GM12878 (cell line): ENCODE data around the gene CCDC34. TPM values are rescaled to one million over a fixed set of nuclear protein-coding genes. Genes with fewer than 3 reads are reported as not detected.

Experiments
- ATAC-seq: fragments of 200-7000 bp; cut with Tn5 transposase; 3 replicates; pipeline ENCODE4 v1.9.1; 2020; ENCODE audit warnings: mild to moderate bottlenecking, moderate library complexity
- BruUV-seq: library from RNA; stranded (reverse); fragments of 400-500 nt; replicated peaks from 2 replicates; lab custom pipeline; 2021; lab: Mats Ljungman, UMichigan
- CTCF ChIA-PET: fragments of 300-600 bp; sonication (Branson Sonifier 250); formaldehyde crosslinking; extraction: SDS; loops from one replicate; lab custom pipeline; 2021; ENCODE audit warnings: inconsistent platforms; lab: Yijun Ruan, JAX
- POLR2A ChIA-PET: fragments of 350-600 bp; formaldehyde crosslinking; extraction: SDS; loops from one replicate; lab custom pipeline; 2021; ENCODE audit warnings: inconsistent platforms; lab: Charles Lee
- RAD21 ChIA-PET: fragments of 300-600 bp; sonication (Branson Sonifier 250); formaldehyde crosslinking; loops from one replicate; lab custom pipeline; 2023; ENCODE audit warnings: antibody characterized with exemption; ENCODE audit not compliant: unreplicated experiment; lab: Charles Lee
- SMC1A ChIA-PET: fragments of 300-600 bp; sonication (Branson Sonifier 250); formaldehyde crosslinking; loops from one replicate; lab custom pipeline; 2023; ENCODE audit not compliant: unreplicated experiment, uncharacterized antibody; lab: Charles Lee
- DNase-seq: peaks from one replicate; pipeline ENCODE4 v3.0.0-alpha.2; 2011; ENCODE audit warnings: low read depth, low spot score
- FAIRE-seq: peaks from 3 replicates; lab custom pipeline; 2011; peaks lifted over from hg19 to GRCh38; lab: Jason Lieb, UNC
- H2AFZ ChIP-seq: 2 replicates; pipeline ENCODE4 v1.6.0; 2011; ENCODE audit warnings: low read depth, low read length, control low read depth; ENCODE audit not compliant: control insufficient read depth
- H3K27ac ChIP-seq: 2 replicates; pipeline ENCODE4 v1.5.1; 2011; ENCODE audit warnings: control low read depth; ENCODE audit not compliant: control insufficient read depth, insufficient read depth
- H3K27me3 ChIP-seq, 2 experiments: replicated peaks in 1 of 2; 2 replicates each; pipeline versions ENCODE4 v1.6.0 to v1.6.1; 2011; ENCODE audit warnings: low read length in 1 of 2; ENCODE audit not compliant: control insufficient read depth in 2 of 2, insufficient read depth in 2 of 2
- H3K36me3 ChIP-seq, 2 experiments: 2 replicates each; pipeline ENCODE4 v1.5.1; 2011; ENCODE audit warnings: low read length in 1 of 2; ENCODE audit not compliant: control insufficient read depth in 2 of 2, insufficient read depth in 2 of 2
- H3K4me1 ChIP-seq: 2 replicates; pipeline ENCODE4 v1.6.1; 2011; ENCODE audit warnings: mild to moderate bottlenecking, low read length, moderate library complexity, mixed read lengths; ENCODE audit not compliant: control insufficient read depth, insufficient read depth
- H3K4me2 ChIP-seq: 2 replicates; pipeline ENCODE4 v1.6.0; 2011; ENCODE audit warnings: control low read depth; ENCODE audit not compliant: control insufficient read depth, insufficient read depth
- H3K4me3 ChIP-seq: fragments of 200-600 bp; sonication (generic); 2 replicates; pipeline ENCODE4 v1.5.1; 2016
- H3K79me2 ChIP-seq: 2 replicates; pipeline ENCODE4 v1.6.0; 2011; ENCODE audit warnings: low read length; ENCODE audit not compliant: control insufficient read depth, insufficient read depth
- H3K9ac ChIP-seq: 2 replicates; pipeline ENCODE4 v1.8.0; 2011; ENCODE audit warnings: low read length, control low read depth, mixed read lengths; ENCODE audit not compliant: control insufficient read depth, insufficient read depth
- H3K9me3 ChIP-seq: replicated peaks from 3 replicates; pipeline ENCODE4 v1.5.1; 2011; ENCODE audit warnings: mild to moderate bottlenecking, low read length; ENCODE audit not compliant: control insufficient read depth, insufficient read depth
- H4K20me1 ChIP-seq: 2 replicates; pipeline ENCODE4 v1.6.0; 2011; ENCODE audit not compliant: control insufficient read depth, insufficient read depth
- HDAC2 ChIP-seq: fragments of 200-600 bp; sonication (generic); IDR thresholded peaks from 2 replicates; pipeline ENCODE4 v1.6.1; 2017
- NR2C1 ChIP-seq: fragments of 450-650 bp; IDR thresholded peaks from 2 replicates; pipeline ENCODE4 v1.6.1; 2017; ENCODE audit warnings: antibody characterized with exemption, mild to moderate bottlenecking, moderate library complexity
- SMAD1 ChIP-seq: fragments of 450-650 bp; IDR thresholded peaks from 2 replicates; pipeline ENCODE4 v1.6.1; 2018; ENCODE audit warnings: mild to moderate bottlenecking, low read depth; ENCODE audit not compliant: partially characterized antibody
- SUZ12 ChIP-seq: fragments of 200-600 bp; sonication (generic); IDR thresholded peaks from one replicate; pipeline ENCODE4 v1.6.1; 2018; ENCODE audit warnings: antibody characterized with exemption, mild to moderate bottlenecking; ENCODE audit not compliant: unreplicated experiment
- TCF12 ChIP-seq: IDR thresholded peaks from 2 replicates; pipeline ENCODE4 v1.6.1; 2011; ENCODE audit warnings: low read depth, mild to moderate bottlenecking, low read length
- ZNF217 ChIP-seq: fragments of 450-650 bp; IDR thresholded peaks from 2 replicates; pipeline ENCODE4 v1.6.1; 2017; ENCODE audit warnings: antibody characterized with exemption, mild to moderate bottlenecking
- WGBS: methylation state at CpG from one replicate; pipeline ENCODE4 v1.1.6; 2016; ENCODE audit warnings: low lambda C conversion rate; ENCODE audit not compliant: insufficient replicate concordance, insufficient coverage; ENCODE audit errors: missing lambda C conversion rate; 5-methylcytosine and 5-hydroxymethylcytosine counted together
- in situ Hi-C: fragments of 300-500 bp; cut with MboI; formaldehyde crosslinking; loops from 9 replicates; pipeline ENCODE4 v1.14.3; 2018; ENCODE audit warnings: mixed read lengths
- intact Hi-C: fragments of 100-400 bp; cut with micrococcal nuclease; formaldehyde crosslinking; loops from one replicate; pipeline ENCODE4 v1.14.2; 2022; ENCODE audit not compliant: unreplicated experiment
- polyA plus RNA-seq, 11 experiments: library from polyadenylated mRNA; depleted of rRNA in 4 of 11; unstranded in 6 of 11; stranded (reverse) in 5 of 11; fragments of >200 nt; fragmentation: Nextera tagmentation in 4 of 11; fragmentation: Illumina TruSeq in 1 of 11; extraction: Ambion mirVana in 4 of 11; extraction: Trizol in 1 of 11; gene quantifications; 1 replicate in 1 of 11; 2 replicates in 10 of 11; pipeline versions ENCODE4 v1.2.1 to v1.2.3, GENCODE V29; 2011 to 2016; ENCODE audit warnings: inconsistent platforms in 2 of 11, missing spikeins in 2 of 11, low read depth in 1 of 11
- total RNA-seq, 4 experiments: library from RNA; depleted of rRNA in 3 of 4; stranded (reverse); fragments of >200 nt in 3 of 4; fragmentation: Illumina TruSeq in 1 of 4; extraction: Trizol in 1 of 4; gene quantifications; 2 replicates each; pipeline versions ENCODE4 v1.2.1 to v1.2.3, GENCODE V29; 2013 to 2021
- TF ChIP-seq, protein P1 (sequence below): fragments of 450-650 bp; IDR thresholded peaks from 2 replicates; pipeline ENCODE4 v1.6.1; 2018; ENCODE audit warnings: borderline replicate concordance, mild to moderate bottlenecking; ENCODE audit not compliant: partially characterized antibody
- TF ChIP-seq, protein P2 (sequence below): fragments of 450-650 bp; IDR thresholded peaks from 2 replicates; pipeline ENCODE4 v1.6.1; 2017; ENCODE audit warnings: low read depth, mild to moderate bottlenecking, moderate library complexity
- TF ChIP-seq, protein P3 (sequence below): IDR thresholded peaks from 2 replicates; pipeline ENCODE4 v1.6.1; 2011; ENCODE audit warnings: borderline replicate concordance, low read depth, mild to moderate bottlenecking, moderate library complexity, mixed read lengths, low read length; ENCODE audit not compliant: insufficient read depth; ENCODE audit errors: extremely low read length
- TF ChIP-seq, protein P4 (sequence below): IDR thresholded peaks from 2 replicates; pipeline ENCODE4 v1.6.1; 2012; ENCODE audit warnings: low read depth, low read length, improper control_type of control experiment

CCDC34 gene
- total and polyA plus RNA-seq, 10 of the 15 experiments (the other 5 are each of a cell fraction or from before 2014, with no cell fraction given), result 6.2 to 39.1 (median 14.6) TPM

DNA sequence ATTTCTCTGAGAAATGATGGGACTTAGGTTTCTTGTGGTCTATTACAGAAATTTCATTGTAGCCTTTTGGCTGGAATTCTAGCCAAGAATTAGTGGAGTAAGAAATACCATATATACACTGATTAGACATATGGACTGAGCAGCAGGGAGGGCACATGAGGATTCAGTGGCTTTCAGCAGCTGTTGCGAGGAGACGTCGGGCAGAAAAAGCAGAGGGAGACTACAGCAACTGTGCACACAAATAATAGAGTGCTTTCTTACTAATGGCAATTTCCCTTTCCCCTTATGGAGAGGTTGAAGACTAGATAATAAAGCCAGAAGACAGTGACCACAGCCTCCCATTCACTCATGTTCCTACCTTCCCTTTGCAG lies 35.4 kb upstream of the CCDC34 start:
- POLR2A ChIA-PET, result no interaction called here
- TF ChIP-seq HDAC2 (no peak), SMAD1 (no peak), ZNF217 (no peak), SUZ12 (no peak), TCF12 (no peak), NR2C1 (no peak)
- TF ChIP-seq, protein P1, sequence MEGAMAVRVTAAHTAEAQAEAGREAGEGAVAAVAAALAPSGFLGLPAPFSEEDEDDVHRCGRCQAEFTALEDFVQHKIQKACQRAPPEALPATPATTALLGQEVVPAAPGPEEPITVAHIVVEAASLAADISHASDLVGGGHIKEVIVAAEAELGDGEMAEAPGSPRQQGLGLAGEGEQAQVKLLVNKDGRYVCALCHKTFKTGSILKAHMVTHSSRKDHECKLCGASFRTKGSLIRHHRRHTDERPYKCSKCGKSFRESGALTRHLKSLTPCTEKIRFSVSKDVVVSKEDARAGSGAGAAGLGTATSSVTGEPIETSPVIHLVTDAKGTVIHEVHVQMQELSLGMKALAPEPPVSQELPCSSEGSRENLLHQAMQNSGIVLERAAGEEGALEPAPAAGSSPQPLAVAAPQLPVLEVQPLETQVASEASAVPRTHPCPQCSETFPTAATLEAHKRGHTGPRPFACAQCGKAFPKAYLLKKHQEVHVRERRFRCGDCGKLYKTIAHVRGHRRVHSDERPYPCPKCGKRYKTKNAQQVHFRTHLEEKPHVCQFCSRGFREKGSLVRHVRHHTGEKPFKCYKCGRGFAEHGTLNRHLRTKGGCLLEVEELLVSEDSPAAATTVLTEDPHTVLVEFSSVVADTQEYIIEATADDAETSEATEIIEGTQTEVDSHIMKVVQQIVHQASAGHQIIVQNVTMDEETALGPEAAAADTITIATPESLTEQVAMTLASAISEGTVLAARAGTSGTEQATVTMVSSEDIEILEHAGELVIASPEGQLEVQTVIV, result no peak
- TF ChIP-seq, protein P2, sequence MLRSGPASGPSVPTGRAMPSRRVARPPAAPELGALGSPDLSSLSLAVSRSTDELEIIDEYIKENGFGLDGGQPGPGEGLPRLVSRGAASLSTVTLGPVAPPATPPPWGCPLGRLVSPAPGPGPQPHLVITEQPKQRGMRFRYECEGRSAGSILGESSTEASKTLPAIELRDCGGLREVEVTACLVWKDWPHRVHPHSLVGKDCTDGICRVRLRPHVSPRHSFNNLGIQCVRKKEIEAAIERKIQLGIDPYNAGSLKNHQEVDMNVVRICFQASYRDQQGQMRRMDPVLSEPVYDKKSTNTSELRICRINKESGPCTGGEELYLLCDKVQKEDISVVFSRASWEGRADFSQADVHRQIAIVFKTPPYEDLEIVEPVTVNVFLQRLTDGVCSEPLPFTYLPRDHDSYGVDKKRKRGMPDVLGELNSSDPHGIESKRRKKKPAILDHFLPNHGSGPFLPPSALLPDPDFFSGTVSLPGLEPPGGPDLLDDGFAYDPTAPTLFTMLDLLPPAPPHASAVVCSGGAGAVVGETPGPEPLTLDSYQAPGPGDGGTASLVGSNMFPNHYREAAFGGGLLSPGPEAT, result no peak
- TF ChIP-seq, protein P3, sequence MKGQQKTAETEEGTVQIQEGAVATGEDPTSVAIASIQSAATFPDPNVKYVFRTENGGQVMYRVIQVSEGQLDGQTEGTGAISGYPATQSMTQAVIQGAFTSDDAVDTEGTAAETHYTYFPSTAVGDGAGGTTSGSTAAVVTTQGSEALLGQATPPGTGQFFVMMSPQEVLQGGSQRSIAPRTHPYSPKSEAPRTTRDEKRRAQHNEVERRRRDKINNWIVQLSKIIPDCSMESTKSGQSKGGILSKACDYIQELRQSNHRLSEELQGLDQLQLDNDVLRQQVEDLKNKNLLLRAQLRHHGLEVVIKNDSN, result no peak
- TF ChIP-seq, protein P4, sequence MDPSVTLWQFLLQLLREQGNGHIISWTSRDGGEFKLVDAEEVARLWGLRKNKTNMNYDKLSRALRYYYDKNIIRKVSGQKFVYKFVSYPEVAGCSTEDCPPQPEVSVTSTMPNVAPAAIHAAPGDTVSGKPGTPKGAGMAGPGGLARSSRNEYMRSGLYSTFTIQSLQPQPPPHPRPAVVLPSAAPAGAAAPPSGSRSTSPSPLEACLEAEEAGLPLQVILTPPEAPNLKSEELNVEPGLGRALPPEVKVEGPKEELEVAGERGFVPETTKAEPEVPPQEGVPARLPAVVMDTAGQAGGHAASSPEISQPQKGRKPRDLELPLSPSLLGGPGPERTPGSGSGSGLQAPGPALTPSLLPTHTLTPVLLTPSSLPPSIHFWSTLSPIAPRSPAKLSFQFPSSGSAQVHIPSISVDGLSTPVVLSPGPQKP, result no peak
- Histone ChIP-seq H3K27ac (no peak overlapping the region), H3K4me2 (no peak overlapping the region), H3K4me3 (no peak overlapping the region), H4K20me1 (no peaks in the 10 kb centered on the region), H3K9me3 (no peaks in the 10 kb centered on the region), H2AFZ (no peak overlapping the region), H3K9ac (no peak overlapping the region), H3K4me1 (no peaks in the 10 kb centered on the region), H3K79me2 (no peaks in the 10 kb centered on the region), H3K36me3 (no peaks in the 10 kb centered on the region), H3K27me3 (no peaks in the 10 kb centered on the region)
- DNase-seq (no peak), FAIRE-seq (no peak), ATAC-seq (no peak)
- CTCF ChIA-PET, result no interaction called here
- intact Hi-C loops, result no loop called here
- in situ Hi-C loops, result no loop called here
- no TSS peak for BruUV-seq
- WGBS, result 95% methylated on average over 3 of the region's 3 CpGs
- SMC1A ChIA-PET, result no interaction called here
- RAD21 ChIA-PET, result no interaction called here
